Measurements from ENCODE around the gene OR2B6. TPM values are rescaled to one million over a fixed set of nuclear protein-coding genes. Genes with fewer than 3 reads are reported as not detected.

Gene OR2B6
- total RNA-seq, 1 experiment from 2014 or later, result 1.6 TPM

DNA sequence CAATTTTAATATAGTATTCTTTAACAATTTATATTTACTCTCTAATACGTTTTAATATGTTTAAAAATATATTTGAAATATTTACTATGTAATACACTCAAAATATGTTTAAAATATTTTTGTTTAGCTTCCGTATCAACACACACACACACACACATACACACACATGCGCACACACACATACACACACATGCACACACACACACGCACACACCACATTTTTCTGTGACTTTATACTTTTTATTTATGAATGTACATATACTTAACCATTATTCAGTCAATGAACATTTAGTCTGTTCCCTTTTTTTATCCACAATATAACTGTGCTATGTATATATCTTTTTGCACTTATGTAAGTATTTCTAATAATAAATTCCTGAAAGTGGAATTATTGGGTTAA, 15.7 kb downstream of the OR2B6 start:
- BruUV-seq (replicated peaks), result no TSS peak
- ChIA-PET POLR2A (ENCODE audit: unreplicated experiment) (interaction anchor here (0.6 kb wide), 1 partner anchor 299 kb away, joined by 6 read pairs; no protein-coding TSS in a partner anchor), CTCF (no interaction called here)
- H2AFZ ChIP-seq, result no peak overlapping the region
- intact Hi-C loops (cut with micrococcal nuclease; ENCODE audit: unreplicated experiment), result no loop called here
- no peak overlapping the region for H3K4me2 ChIP-seq
- no peaks in the 10 kb centered on the region for H3K79me2 ChIP-seq (ENCODE audit: low read depth)
- no peaks in the 10 kb centered on the region for H3K27me3 ChIP-seq (ENCODE audit: insufficient read depth, low read depth)
- no peaks in the 10 kb centered on the region for H3K9me3 ChIP-seq (ENCODE audit: insufficient read depth, low read depth)
- H3K4me3 ChIP-seq, result no peak overlapping the region
- no peaks in the 10 kb centered on the region for H4K20me1 ChIP-seq (ENCODE audit: insufficient read depth)
- TF ChIP-seq EZH2 (IDR thresholded peaks at IDR 0.05; ENCODE audit: low read depth) (no peak), CTCF (conservative IDR thresholded peaks at IDR 0.05) (no peak)
- no peaks in the 10 kb centered on the region for H3K4me1 ChIP-seq (replicated peaks; ENCODE audit: insufficient read depth)
- DNase-seq, result no peak
- no peak overlapping the region for H3K27ac ChIP-seq
- no peaks in the 10 kb centered on the region for H3K9me2 ChIP-seq (ENCODE audit: insufficient read depth)
- H3K36me3 ChIP-seq (ENCODE audit: low read depth), result no peaks in the 10 kb centered on the region
- H3F3A ChIP-seq (ENCODE audit: insufficient read depth, low read depth), result no peaks in the 10 kb centered on the region

- Histone ChIP-seq H3F3A (ENCODE audit: insufficient read depth, low read depth) (no peaks in the 10 kb centered on the region), H3K9me2 (ENCODE audit: insufficient read depth) (no peaks in the 10 kb centered on the region), H3K27me3 (ENCODE audit: insufficient read depth, low read depth) (no peaks in the 10 kb centered on the region), H3K79me2 (ENCODE audit: low read depth) (no peaks in the 10 kb centered on the region), H3K27ac (no peak overlapping the region), H3K4me1 (replicated peaks; ENCODE audit: insufficient read depth) (no peaks in the 10 kb centered on the region), H3K36me3 (ENCODE audit: low read depth) (no peaks in the 10 kb centered on the region), H3K4me3 (no peak overlapping the region), H2AFZ (no peak overlapping the region), H3K4me2 (no peak overlapping the region), H3K9me3 (ENCODE audit: insufficient read depth, low read depth) (no peaks in the 10 kb centered on the region), H4K20me1 (ENCODE audit: insufficient read depth) (no peaks in the 10 kb centered on the region)
- DNase-seq, result no peak
- no TSS peak for BruUV-seq (replicated peaks)
- POLR2A ChIA-PET (ENCODE audit: unreplicated experiment), result no interaction called here
- CTCF ChIA-PET, result no interaction called here
- TF ChIP-seq CTCF (conservative IDR thresholded peaks at IDR 0.05) (no peak), EZH2 (IDR thresholded peaks at IDR 0.05; ENCODE audit: low read depth) (no peak)
- intact Hi-C loops (cut with micrococcal nuclease; ENCODE audit: unreplicated experiment), result no loop called here
Measured at GRCh38 chr6:27977387-27977786, 20.3 kb downstream of the OR2B6 start.

- intact Hi-C loops (cut with micrococcal nuclease; ENCODE audit: unreplicated experiment), result no loop called here
- BruUV-seq (replicated peaks), result no TSS peak
- CTCF ChIA-PET, result no interaction called here
Measured at GRCh38 chr6:27978705-27979104, 21.7 kb downstream of the OR2B6 start.

GRCh38 chr6:27980111-27980510, 23.1 kb downstream of the OR2B6 start:
- no peaks in the 10 kb centered on the region for H3K36me3 ChIP-seq (ENCODE audit: low read depth)
- TF ChIP-seq CTCF (conservative IDR thresholded peaks at IDR 0.05) (no peak), EZH2 (IDR thresholded peaks at IDR 0.05; ENCODE audit: low read depth) (no peak)
- no peaks in the 10 kb centered on the region for H3F3A ChIP-seq (ENCODE audit: insufficient read depth, low read depth)
- H2AFZ ChIP-seq, result no peak overlapping the region
- H3K9me2 ChIP-seq (ENCODE audit: insufficient read depth), result no peaks in the 10 kb centered on the region
- H4K20me1 ChIP-seq (ENCODE audit: insufficient read depth), result no peaks in the 10 kb centered on the region
- no peak overlapping the region for H3K27ac ChIP-seq
- H3K4me1 ChIP-seq (replicated peaks; ENCODE audit: insufficient read depth), result no peaks in the 10 kb centered on the region
- intact Hi-C loops (cut with micrococcal nuclease; ENCODE audit: unreplicated experiment), result no loop called here
- no peak overlapping the region for H3K4me3 ChIP-seq
- no peaks in the 10 kb centered on the region for H3K9me3 ChIP-seq (ENCODE audit: insufficient read depth, low read depth)
- CTCF ChIA-PET, result interaction anchor here (0.5 kb wide), 1 partner anchor 541 kb away, joined by 3 read pairs; no protein-coding TSS in a partner anchor
- no peak overlapping the region for H3K4me2 ChIP-seq
- POLR2A ChIA-PET (ENCODE audit: unreplicated experiment), result no interaction called here
- DNase-seq, result no peak
- no TSS peak for BruUV-seq (replicated peaks)
- H3K27me3 ChIP-seq (ENCODE audit: insufficient read depth, low read depth), result no peaks in the 10 kb centered on the region
- no peaks in the 10 kb centered on the region for H3K79me2 ChIP-seq (ENCODE audit: low read depth)

More at GRCh38 chr6:27978705-27979104, 21.7 kb downstream of the OR2B6 start:
- TF ChIP-seq EZH2 (IDR thresholded peaks at IDR 0.05; ENCODE audit: low read depth), result no peak
- H3K27me3 ChIP-seq (ENCODE audit: insufficient read depth, low read depth), result no peaks in the 10 kb centered on the region
- no peak overlapping the region for H3K27ac ChIP-seq
- no peak for DNase-seq
- H3K4me1 ChIP-seq (replicated peaks; ENCODE audit: insufficient read depth), result no peaks in the 10 kb centered on the region
- POLR2A ChIA-PET (ENCODE audit: unreplicated experiment), result no interaction called here
- H3K9me2 ChIP-seq (ENCODE audit: insufficient read depth), result no peaks in the 10 kb centered on the region
- H3K4me3 ChIP-seq, result no peak overlapping the region
- H3F3A ChIP-seq (ENCODE audit: insufficient read depth, low read depth), result no peaks in the 10 kb centered on the region
- H3K9me3 ChIP-seq (ENCODE audit: insufficient read depth, low read depth), result no peaks in the 10 kb centered on the region
- H4K20me1 ChIP-seq (ENCODE audit: insufficient read depth), result no peaks in the 10 kb centered on the region
- H3K4me2 ChIP-seq, result no peak overlapping the region
- no peak overlapping the region for H2AFZ ChIP-seq
- H3K79me2 ChIP-seq (ENCODE audit: low read depth), result no peaks in the 10 kb centered on the region
- no peaks in the 10 kb centered on the region for H3K36me3 ChIP-seq (ENCODE audit: low read depth)
